ENCODE data around the gene EML1.
A peak's percentile ranks its signal among the peaks of the same experiment; 100 is the strongest.

EML1 gene

GRCh38 chr14:99831903-99832685, 38.9 kb downstream of the EML1 start:
- no peak for DNase-seq

GRCh38 chr14:99837822-99838221, 44.6 kb downstream of the EML1 start:
- no peak for DNase-seq

GRCh38 chr14:99838639-99839134, 45.5 kb downstream of the EML1 start:
- DNase-seq, result no peak

GRCh38 chr14:99839696-99840095, 46.5 kb downstream of the EML1 start:
- no peak for DNase-seq

- DNase-seq, result no peak
Measured at GRCh38 chr14:99840265-99840664, 47.1 kb downstream of the EML1 start.

DNA sequence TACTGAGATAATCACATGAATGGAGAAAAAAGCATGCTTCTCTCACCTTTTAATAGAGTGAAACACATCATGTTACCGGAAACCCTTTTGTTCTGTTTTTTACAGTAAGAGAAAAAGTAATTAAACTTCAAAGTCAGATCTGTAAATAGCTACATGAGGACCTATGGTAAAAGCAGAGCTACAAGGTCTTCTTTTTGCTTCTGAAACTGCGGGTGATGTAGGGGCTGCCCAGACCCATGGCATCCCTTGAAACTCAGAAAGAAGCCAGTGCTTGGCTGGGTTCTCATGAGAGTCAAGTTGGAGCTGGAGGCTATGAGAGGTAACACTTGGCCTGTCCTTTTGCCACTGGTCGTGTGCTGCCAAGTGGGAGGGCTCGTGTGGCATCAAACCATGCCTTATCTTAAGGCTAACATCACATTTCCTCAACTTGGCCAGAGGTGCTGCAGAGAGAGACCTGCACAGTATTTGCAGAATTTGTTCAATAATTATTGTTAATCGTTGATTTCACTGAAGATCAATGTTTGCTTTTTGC, 47.6 kb downstream of the EML1 start:
- no peak for DNase-seq

GRCh38 chr14:99841436-99842071, 48.3 kb downstream of the EML1 start:
- DNase-seq, result no peak

GRCh38 chr14:99842141-99842540, 48.9 kb downstream of the EML1 start:
- no peak for DNase-seq

DNA sequence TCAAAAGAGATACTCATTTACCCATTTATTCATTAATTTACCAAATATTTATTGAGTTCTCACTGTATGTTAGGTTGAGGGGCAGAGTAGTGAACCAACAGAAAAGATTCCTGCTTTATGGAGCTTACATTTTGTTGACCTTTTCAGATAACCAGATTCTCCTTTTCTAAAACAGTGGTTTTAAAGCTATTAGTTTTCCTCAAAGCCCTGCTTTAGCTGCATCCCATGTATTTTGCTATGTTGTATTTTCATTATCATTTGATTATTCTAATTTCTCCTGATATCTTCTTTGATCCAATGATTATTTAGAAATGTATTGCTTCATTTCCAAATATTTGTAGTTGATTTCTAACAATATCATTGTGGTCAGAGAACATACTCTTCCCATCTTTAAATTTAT, 53.6 kb downstream of the EML1 start:
- no peak for DNase-seq

- DNase-seq, result no peak
Measured at GRCh38 chr14:99850709-99851108, 57.5 kb downstream of the EML1 start.

- DNase-seq, result no peak
Measured at GRCh38 chr14:99852578-99852977, 59.4 kb downstream of the EML1 start.

GRCh38 chr14:99853206-99853605, 60.0 kb downstream of the EML1 start:
- DNase-seq, result peak; percentile 4

- no peak for DNase-seq
Measured at GRCh38 chr14:99854831-99855230, 61.6 kb downstream of the EML1 start.

- DNase-seq, result no peak
Measured at GRCh38 chr14:99855271-99855670, 62.1 kb downstream of the EML1 start.

DNA sequence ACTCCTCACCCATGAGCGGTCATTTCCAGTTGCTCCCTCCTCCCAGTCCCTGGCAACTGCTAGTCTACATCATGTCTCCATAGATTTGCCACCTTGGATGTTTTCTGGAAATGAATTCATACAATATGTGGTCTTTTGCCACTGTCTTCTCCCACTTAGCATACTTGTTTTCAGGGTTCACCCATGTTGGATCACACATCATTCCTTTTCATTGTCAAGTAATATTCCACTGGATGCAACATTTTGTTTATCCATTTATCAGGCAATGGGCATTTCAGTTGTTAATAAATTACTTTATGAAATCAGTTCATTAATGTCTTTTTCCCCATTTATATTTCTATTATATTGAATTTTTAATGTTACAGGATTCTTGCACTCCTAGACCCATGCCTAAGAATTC, 64.3 kb downstream of the EML1 start:
- no peak for DNase-seq

DNA sequence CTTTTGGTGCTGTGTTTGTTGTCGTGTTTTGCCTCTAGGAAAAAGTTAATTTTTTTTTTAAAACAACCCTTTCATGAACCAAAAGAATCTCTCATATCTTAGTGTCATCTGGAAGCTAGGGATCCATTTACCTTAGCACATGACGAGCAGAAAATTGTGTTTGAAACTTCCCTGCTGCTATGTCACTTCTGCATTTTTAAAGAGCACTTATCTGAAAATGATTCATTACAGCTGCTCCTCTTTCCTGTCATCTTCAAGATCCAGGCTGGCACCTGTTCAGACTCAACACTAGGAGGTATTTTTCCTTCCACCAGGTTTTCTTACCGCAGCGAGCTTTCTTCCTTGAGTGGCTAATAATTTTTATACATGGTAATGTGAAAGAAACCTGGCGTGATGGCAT, 67.0 kb downstream of the EML1 start:
- no peak for DNase-seq

DNA sequence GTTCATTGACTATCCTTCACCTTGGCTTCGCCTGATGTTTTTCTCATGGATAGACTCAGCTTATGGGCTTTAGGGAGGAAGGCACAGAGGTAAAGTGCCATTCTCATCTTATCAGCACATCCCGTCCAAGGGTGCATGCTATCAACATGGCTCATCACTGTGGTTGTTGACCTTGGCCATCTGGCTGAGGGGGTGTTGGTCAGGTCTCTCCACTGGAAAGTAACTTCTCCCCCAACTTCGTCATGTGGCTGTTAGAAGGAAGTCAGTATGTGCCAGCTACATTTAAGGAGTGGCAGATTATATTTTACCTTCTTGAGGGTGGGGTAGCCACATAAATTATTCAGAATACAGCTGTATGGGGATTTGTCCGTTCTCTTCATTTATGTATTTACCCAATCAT, 68.9 kb downstream of the EML1 start:
- no peak for DNase-seq

DNA sequence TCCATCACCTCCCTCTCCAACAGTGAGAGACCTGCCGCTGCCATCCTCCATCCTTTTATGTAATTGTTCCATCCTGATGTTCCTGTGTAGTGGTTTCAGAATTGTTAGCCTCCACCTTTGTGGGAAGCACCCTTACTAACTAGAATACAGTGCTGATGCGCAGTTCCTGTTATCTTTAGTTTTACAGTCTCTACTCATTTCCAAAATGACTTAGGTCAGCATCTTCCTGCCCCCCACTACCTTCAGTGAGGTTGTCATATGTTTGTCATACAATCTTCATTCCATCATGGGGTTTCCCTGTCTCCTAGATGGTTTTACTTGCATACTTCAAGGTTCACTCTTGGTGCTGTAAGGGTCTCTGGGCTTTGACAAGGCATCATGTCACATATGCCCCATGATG, 69.8 kb downstream of the EML1 start:
- DNase-seq, result no peak

DNA sequence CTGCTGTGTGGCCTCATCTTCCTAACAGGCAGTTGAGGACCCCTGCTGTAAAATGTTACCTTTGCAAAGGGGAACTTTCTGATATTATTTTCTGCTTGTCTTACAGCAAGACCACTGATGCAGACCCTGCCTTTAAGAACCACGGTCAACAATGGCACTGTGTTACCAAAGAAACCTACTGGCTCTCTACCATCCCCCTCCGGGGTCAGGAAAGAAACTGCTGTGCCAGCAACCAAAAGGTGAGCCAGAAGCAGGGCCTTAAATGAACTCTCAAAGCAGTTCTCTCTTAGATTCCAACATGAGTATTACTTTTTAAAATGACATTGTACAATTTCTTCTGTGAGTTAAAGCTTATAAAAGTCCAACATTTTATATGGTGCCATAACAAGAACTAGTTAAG, 72.2 kb downstream of the EML1 start:
- no peak for DNase-seq

- DNase-seq, result no peak
Measured at GRCh38 chr14:99870617-99871016, 77.4 kb downstream of the EML1 start.

DNA sequence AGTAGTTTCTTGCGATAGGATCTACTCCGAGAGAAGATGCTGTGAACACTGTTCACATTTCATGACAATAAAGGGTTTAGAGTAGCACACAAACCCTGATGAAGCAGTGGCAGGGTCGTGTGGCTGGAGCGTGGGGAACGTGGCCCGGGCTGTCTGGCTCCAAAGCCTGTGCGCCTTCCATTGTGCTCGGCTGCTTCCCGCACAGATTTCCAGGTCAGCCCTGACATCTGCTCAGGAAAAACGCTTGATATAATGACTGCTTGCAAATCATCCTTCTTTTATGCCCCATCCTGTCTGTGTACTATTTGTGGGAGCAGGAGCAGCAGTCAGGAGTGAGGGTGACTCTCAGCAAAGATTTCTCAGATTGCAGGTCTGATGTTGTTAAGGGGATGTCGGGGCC, 78.6 kb downstream of the EML1 start:
- no peak for DNase-seq

- no peak for DNase-seq
Measured at GRCh38 chr14:99872786-99873440, 79.7 kb downstream of the EML1 start.

GRCh38 chr14:99873653-99874052, 80.4 kb downstream of the EML1 start:
- no peak for DNase-seq

- DNase-seq, result no peak
Measured at GRCh38 chr14:99874306-99874705, 81.1 kb downstream of the EML1 start.
